ENCODE results near the gene MAPT.

DNA sequence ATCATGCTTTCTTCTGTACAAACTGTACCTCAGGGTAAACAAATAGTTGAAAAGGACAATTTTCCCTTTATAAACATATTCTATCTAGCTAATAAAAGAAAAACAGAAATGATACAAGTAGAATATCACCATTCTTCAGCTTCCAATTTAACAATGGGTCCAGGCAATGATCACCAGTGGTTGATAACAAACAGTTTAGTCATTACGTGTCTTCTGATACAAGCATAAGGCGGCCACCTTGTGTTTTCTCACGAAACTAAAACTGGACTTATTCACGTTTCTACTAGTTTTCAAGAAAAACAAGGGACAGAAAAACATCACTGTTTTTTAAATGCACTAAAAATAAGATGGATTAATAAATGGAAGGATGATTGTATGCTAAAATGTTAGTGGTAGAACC, 163.0 kb downstream of the MAPT start:
- TF ChIP-seq, protein P1, sequence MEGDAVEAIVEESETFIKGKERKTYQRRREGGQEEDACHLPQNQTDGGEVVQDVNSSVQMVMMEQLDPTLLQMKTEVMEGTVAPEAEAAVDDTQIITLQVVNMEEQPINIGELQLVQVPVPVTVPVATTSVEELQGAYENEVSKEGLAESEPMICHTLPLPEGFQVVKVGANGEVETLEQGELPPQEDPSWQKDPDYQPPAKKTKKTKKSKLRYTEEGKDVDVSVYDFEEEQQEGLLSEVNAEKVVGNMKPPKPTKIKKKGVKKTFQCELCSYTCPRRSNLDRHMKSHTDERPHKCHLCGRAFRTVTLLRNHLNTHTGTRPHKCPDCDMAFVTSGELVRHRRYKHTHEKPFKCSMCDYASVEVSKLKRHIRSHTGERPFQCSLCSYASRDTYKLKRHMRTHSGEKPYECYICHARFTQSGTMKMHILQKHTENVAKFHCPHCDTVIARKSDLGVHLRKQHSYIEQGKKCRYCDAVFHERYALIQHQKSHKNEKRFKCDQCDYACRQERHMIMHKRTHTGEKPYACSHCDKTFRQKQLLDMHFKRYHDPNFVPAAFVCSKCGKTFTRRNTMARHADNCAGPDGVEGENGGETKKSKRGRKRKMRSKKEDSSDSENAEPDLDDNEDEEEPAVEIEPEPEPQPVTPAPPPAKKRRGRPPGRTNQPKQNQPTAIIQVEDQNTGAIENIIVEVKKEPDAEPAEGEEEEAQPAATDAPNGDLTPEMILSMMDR (IDR thresholded peaks at IDR 0.05), result no peak
- TF ChIP-seq POLR2A (IDR thresholded peaks at IDR 0.05), result no peak

Measured in testis (tissue), 2 donors.